Left lung (tissue), 10 donors: ENCODE data around the gene COA5. TPM values are rescaled to one million over a fixed set of nuclear protein-coding genes. Genes with fewer than 3 reads are reported as not detected.

Experiments used
- ATAC-seq: fragments of 200-7000 bp; cut with Tn5 transposase; one replicate; pipeline ENCODE4 v1.9.1; 2020; ENCODE audit warnings: moderate library complexity
- DNase-seq, 4 donors: peaks; one replicate each; pipeline ENCODE4 v3.0.0-alpha.2; 2013 to 2020
- H3K27ac ChIP-seq, 2 donors: fragments of 200-600 bp; sonication (generic) in 1 of 2; one replicate each; pipeline versions ENCODE4 v1.5.0 to v1.8.0; 2020 to 2021
- H3K27me3 ChIP-seq, 2 donors: fragments of 200-600 bp; sonication (generic) in 1 of 2; one replicate each; pipeline versions ENCODE4 v1.5.0 to v1.8.0; 2020 to 2021
- H3K36me3 ChIP-seq, 2 donors: fragments of 200-600 bp; sonication (generic) in 1 of 2; one replicate each; pipeline versions ENCODE4 v1.5.0 to v1.8.0; 2020 to 2021
- H3K4me1 ChIP-seq, 2 donors: fragments of 200-600 bp; one replicate each; pipeline ENCODE4 v1.8.0; 2021
- H3K4me3 ChIP-seq, 2 donors: fragments of 200-600 bp; sonication (generic) in 1 of 2; one replicate each; pipeline versions ENCODE4 v1.5.0 to v1.8.0; 2020 to 2021; ENCODE audit warnings: mild to moderate bottlenecking in 1 of 2
- H3K9me3 ChIP-seq, 2 donors: fragments of 200-600 bp; sonication (generic) in 1 of 2; one replicate each; pipeline versions ENCODE4 v1.5.0 to v1.8.0; 2020 to 2021
- intact Hi-C, 2 donors: fragments of 100-400 bp; cut with DNase I; formaldehyde crosslinking; loops; one replicate each; pipeline versions ENCODE4 v1.11.2 to v1.14.2; 2022
- polyA plus RNA-seq, 6 donors: library from polyadenylated mRNA; unstranded; fragments of 120-200 nt; gene quantifications; one replicate each; pipeline ENCODE4 v1.2.1, GENCODE V29; 2013; ENCODE audit not compliant: insufficient read length in 6 of 6
- total RNA-seq, 2 donors: library from RNA; stranded (reverse); fragmentation: NEBNext Ultra II Directional; extraction: Animal tissue kit (Norgen Biotek cat#: 25700); gene quantifications; one replicate each; pipeline ENCODE4 v1.2.1, GENCODE V29; 2021
- TF ChIP-seq, protein P1 (sequence below), 2 donors: fragments of 200-600 bp; sonication (generic) in 1 of 2; IDR thresholded peaks; one replicate each; pipeline versions ENCODE4 v1.5.0 to v1.8.0; 2021; ENCODE audit warnings: antibody characterized with exemption in 2 of 2
- donor health status: DM: no; HTN: yes; CAD: no.
- donor health status: DM: no; HTN: no; CAD: no.

Gene COA5
- total and polyA plus RNA-seq, 8 donors, result 24.3 to 80.0 (median 74.8) TPM

DNA sequence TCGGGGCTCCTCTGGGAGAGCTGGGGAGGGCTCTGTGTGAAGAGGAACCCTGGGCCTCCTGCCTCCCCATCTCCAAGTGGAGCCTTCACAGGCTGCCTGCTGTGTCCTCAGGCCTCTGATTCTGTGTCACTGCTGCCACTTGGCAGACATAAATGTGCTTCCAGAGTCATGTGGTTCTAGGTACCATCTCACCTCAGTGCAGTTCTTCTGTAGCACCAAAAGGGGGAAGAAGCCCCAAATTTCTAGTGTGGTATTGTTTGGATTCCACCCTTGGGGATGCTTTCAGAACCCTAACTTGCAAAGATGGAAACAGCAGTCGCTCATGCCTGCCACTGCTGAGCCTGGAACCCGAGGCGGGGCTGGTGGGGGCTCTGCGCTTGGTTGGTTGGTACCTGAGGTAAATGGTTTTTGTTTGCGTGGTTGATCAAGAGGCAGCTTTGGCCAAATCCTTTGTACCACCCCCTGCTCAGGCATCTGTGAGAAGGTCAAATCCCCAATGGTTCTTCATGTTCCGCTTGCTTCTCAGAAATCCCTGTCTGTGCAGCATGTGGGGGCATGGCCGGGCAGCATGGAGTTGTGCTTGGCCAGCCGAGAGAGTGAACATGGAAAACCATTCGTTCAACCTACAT lies 27.5 kb downstream of the COA5 start:
- peaks cover 0 to 97% of the 10 kb centered on the region in 2 donors for H3K36me3 ChIP-seq
- H3K4me3 ChIP-seq, result no peak overlapping the region
- TF ChIP-seq, protein P1, sequence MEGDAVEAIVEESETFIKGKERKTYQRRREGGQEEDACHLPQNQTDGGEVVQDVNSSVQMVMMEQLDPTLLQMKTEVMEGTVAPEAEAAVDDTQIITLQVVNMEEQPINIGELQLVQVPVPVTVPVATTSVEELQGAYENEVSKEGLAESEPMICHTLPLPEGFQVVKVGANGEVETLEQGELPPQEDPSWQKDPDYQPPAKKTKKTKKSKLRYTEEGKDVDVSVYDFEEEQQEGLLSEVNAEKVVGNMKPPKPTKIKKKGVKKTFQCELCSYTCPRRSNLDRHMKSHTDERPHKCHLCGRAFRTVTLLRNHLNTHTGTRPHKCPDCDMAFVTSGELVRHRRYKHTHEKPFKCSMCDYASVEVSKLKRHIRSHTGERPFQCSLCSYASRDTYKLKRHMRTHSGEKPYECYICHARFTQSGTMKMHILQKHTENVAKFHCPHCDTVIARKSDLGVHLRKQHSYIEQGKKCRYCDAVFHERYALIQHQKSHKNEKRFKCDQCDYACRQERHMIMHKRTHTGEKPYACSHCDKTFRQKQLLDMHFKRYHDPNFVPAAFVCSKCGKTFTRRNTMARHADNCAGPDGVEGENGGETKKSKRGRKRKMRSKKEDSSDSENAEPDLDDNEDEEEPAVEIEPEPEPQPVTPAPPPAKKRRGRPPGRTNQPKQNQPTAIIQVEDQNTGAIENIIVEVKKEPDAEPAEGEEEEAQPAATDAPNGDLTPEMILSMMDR (IDR thresholded peaks at IDR 0.05), result no peak
- ATAC-seq (no peak), DNase-seq (no peak)
- H3K27me3 ChIP-seq, result no peaks in the 10 kb centered on the region
- no peaks in the 10 kb centered on the region for H3K9me3 ChIP-seq
- intact Hi-C loops, result no loop called here
- no peaks in the 10 kb centered on the region for H3K4me1 ChIP-seq
- H3K27ac ChIP-seq, result no peak overlapping the region

DNA sequence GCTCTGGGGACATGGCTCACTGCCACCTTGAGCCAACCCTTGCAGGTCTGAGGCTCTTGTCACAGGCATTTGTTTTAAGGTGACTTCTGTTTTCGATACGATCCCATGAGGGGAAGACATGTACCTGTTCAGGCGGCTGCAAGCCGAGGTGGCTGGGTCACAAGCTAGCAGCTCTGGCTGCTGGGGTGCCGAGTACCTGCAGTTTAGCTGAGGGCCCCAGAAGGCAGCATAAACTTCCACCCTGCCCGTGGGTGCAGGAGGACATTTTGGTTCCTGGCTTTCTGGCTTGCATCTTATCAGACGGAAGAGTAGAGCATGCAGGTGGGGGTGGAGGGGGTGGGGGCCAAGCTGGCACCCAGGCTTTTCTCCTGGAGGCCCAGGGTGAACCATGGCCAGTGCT lies 28.4 kb downstream of the COA5 start:
- Histone ChIP-seq H3K4me1 (no peaks in the 10 kb centered on the region), H3K4me3 (no peak overlapping the region), H3K36me3 (peaks cover 0 to 98% of the 10 kb centered on the region in 2 donors), H3K27me3 (no peaks in the 10 kb centered on the region), H3K27ac (no peak overlapping the region), H3K9me3 (no peaks in the 10 kb centered on the region)
- TF ChIP-seq, protein P1 (IDR thresholded peaks at IDR 0.05), result no peak
- no peak for DNase-seq
- intact Hi-C loops, result no loop called here
- no peak for ATAC-seq

DNA sequence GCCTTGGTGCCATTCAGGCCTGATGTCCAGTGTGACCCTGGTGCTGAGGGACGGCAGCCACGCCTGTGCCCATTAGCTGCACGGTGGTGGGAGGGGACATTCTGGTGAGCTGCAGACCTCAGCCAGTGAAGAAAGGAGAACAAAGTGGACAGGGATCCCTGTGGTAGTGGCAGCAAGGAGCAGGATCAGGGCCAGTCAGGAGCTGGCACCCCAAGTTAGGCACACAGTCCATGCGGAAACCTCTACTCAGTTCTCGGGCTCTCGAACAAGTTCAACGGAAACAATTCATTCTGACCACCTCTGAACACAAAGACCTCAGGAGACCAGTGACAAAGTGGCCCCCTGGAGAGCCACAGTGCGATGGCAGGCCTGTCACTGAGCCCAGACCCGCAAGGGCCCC lies 30.1 kb downstream of the COA5 start:
- no peaks in the 10 kb centered on the region for H3K27me3 ChIP-seq
- H3K4me3 ChIP-seq, result no peak overlapping the region
- H3K36me3 ChIP-seq, result peaks cover 0 to 99% of the 10 kb centered on the region in 2 donors
- ATAC-seq (no peak), DNase-seq (no peak)
- no peaks in the 10 kb centered on the region for H3K4me1 ChIP-seq
- TF ChIP-seq, protein P1 (IDR thresholded peaks at IDR 0.05), result no peak
- intact Hi-C loops, result no loop called here
- H3K27ac ChIP-seq, result no peak overlapping the region
- H3K9me3 ChIP-seq, result no peaks in the 10 kb centered on the region

DNA sequence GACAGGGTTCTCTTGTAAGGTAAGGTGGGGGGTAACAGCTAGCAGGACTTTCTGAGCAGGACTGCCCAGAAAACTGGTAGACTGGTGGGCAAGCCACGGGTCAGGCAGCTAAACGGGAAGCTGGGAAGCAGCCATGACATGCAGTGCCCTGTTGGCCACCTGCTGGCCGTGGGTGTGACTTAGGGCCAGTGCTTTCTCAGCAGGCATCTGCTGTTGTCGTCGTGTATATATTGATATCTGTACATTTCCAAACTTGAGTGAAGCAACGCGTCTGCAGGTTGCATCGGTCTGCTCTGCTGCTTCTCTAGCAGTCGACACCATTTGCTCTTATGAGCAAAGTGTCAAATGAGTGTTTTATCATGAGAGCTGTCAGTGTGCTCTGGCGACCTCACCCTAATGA lies 31.0 kb downstream of the COA5 start:
- TF ChIP-seq, protein P1 (IDR thresholded peaks at IDR 0.05), result no peak
- ATAC-seq (no peak), DNase-seq (no peak)
- intact Hi-C loops, result no loop called here
- no peak overlapping the region for H3K4me3 ChIP-seq
- H3K27ac ChIP-seq, result no peak overlapping the region
- H3K9me3 ChIP-seq, result no peaks in the 10 kb centered on the region
- H3K36me3 ChIP-seq, result peaks cover 0 to 99% of the 10 kb centered on the region in 2 donors
- no peaks in the 10 kb centered on the region for H3K27me3 ChIP-seq
- no peaks in the 10 kb centered on the region for H3K4me1 ChIP-seq

DNA sequence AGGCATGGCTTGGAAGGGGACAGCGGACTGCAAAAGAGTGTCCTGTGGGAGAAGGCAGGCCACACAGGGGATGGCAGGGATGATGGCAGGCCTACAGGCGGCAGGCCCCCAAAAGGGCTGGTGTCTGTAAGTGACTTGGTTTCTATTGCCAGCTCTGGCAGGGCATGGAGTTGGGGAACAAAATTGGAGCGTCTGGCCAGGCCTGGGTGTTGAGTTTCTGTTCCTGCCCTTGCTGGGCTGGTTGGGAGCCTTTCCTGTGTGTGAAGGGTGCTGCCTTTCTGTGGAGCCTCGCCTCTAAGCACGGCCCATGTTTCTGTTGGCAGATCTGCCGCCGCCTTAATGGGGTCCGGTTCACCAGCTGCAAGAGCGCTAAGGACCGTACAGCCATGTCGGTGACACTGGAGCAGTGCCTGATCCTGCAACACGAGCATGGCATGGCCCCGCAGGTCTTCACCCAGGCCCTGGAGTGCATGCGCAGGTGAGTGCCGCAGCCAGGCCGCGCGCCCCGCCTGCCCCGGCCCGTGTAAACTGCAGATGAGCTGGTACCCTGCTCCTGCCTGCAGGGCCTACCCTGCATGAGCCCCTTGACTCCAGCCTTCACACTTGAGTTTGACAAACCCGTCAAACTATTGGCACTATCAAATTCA lies 31.5 kb downstream of the COA5 start:
- no peak for DNase-seq
- intact Hi-C loops, result no loop called here
- TF ChIP-seq, protein P1 (IDR thresholded peaks at IDR 0.05), result no peak
- Histone ChIP-seq H3K27ac (no peak overlapping the region), H3K4me3 (no peak overlapping the region), H3K27me3 (no peaks in the 10 kb centered on the region), H3K9me3 (no peaks in the 10 kb centered on the region), H3K36me3 (peaks cover 0 to 99% of the 10 kb centered on the region in 2 donors), H3K4me1 (no peaks in the 10 kb centered on the region)
- no peak for ATAC-seq
